Measurements from ENCODE around the gene AMBN.

Gene AMBN

GRCh38 chr4:70603856-70604255 lies 11.8 kb downstream of the AMBN start:
- Histone ChIP-seq H3K36me3 (ENCODE audit: low read length) (no peaks in the 10 kb centered on the region), H2AFZ (ENCODE audit: low read depth, low read length, severe bottlenecking) (no peak overlapping the region), H3K27me3 (ENCODE audit: low read length) (no peaks in the 10 kb centered on the region), H3K9ac (ENCODE audit: low read length) (no peak overlapping the region), H3F3A (ENCODE audit: insufficient read depth) (no peaks in the 10 kb centered on the region), H3K79me2 (ENCODE audit: insufficient read depth, low read length) (no peaks in the 10 kb centered on the region), H3K27ac (ENCODE audit: low read depth, low read length) (no peak overlapping the region), H3K4me3 (ENCODE audit: insufficient read depth, low read length, poor library complexity, severe bottlenecking) (no peak overlapping the region), H4K20me1 (ENCODE audit: low read depth, low read length) (no peaks in the 10 kb centered on the region), H3K9me3 (ENCODE audit: insufficient read depth, low read length) (no peaks in the 10 kb centered on the region), H3K9me2 (replicated peaks; ENCODE audit: insufficient read depth, low read length) (no peaks in the 10 kb centered on the region), H3K4me2 (ENCODE audit: low read depth, low read length, poor library complexity, severe bottlenecking) (no peak overlapping the region)
- TF ChIP-seq EZH2phosphoT487 (conservative IDR thresholded peaks at IDR 0.05; ENCODE audit: low read length): no peak
- no peak for TF ChIP-seq CTCF (IDR thresholded peaks at IDR 0.05; ENCODE audit: insufficient read depth, low read length, poor library complexity, severe bottlenecking)

GRCh38 chr4:70606459-70606858 lies 14.4 kb downstream of the AMBN start:
- Histone ChIP-seq H3K4me3 (ENCODE audit: insufficient read depth, low read length, poor library complexity, severe bottlenecking) (no peak overlapping the region), H2AFZ (ENCODE audit: low read depth, low read length, severe bottlenecking) (no peak overlapping the region), H3K9ac (ENCODE audit: low read length) (no peak overlapping the region), H3K9me3 (ENCODE audit: insufficient read depth, low read length) (no peaks in the 10 kb centered on the region), H3K27ac (ENCODE audit: low read depth, low read length) (no peak overlapping the region), H3K79me2 (ENCODE audit: insufficient read depth, low read length) (no peaks in the 10 kb centered on the region), H4K20me1 (ENCODE audit: low read depth, low read length) (no peaks in the 10 kb centered on the region), H3K4me2 (ENCODE audit: low read depth, low read length, poor library complexity, severe bottlenecking) (no peak overlapping the region), H3K27me3 (ENCODE audit: low read length) (no peaks in the 10 kb centered on the region), H3F3A (ENCODE audit: insufficient read depth) (no peaks in the 10 kb centered on the region), H3K36me3 (ENCODE audit: low read length) (no peaks in the 10 kb centered on the region), H3K9me2 (replicated peaks; ENCODE audit: insufficient read depth, low read length) (no peaks in the 10 kb centered on the region)
- TF ChIP-seq CTCF (IDR thresholded peaks at IDR 0.05; ENCODE audit: insufficient read depth, low read length, poor library complexity, severe bottlenecking): no peak
- no peak for TF ChIP-seq EZH2phosphoT487 (conservative IDR thresholded peaks at IDR 0.05; ENCODE audit: low read length)

- H3F3A ChIP-seq (ENCODE audit: insufficient read depth): no peaks in the 10 kb centered on the region
- H3K4me2 ChIP-seq (ENCODE audit: low read depth, low read length, poor library complexity, severe bottlenecking): no peak overlapping the region
- no peaks in the 10 kb centered on the region for H3K36me3 ChIP-seq (ENCODE audit: low read length)
- H3K9ac ChIP-seq (ENCODE audit: low read length): no peak overlapping the region
- TF ChIP-seq EZH2phosphoT487 (conservative IDR thresholded peaks at IDR 0.05; ENCODE audit: low read length): no peak
- no peak for TF ChIP-seq CTCF (IDR thresholded peaks at IDR 0.05; ENCODE audit: insufficient read depth, low read length, poor library complexity, severe bottlenecking)
- no peaks in the 10 kb centered on the region for H3K9me3 ChIP-seq (ENCODE audit: insufficient read depth, low read length)
- no peak overlapping the region for H3K27ac ChIP-seq (ENCODE audit: low read depth, low read length)
- no peak overlapping the region for H3K4me3 ChIP-seq (ENCODE audit: insufficient read depth, low read length, poor library complexity, severe bottlenecking)
- H2AFZ ChIP-seq (ENCODE audit: low read depth, low read length, severe bottlenecking): no peak overlapping the region
- no peaks in the 10 kb centered on the region for H3K79me2 ChIP-seq (ENCODE audit: insufficient read depth, low read length)
- H4K20me1 ChIP-seq (ENCODE audit: low read depth, low read length): no peaks in the 10 kb centered on the region
- H3K27me3 ChIP-seq (ENCODE audit: low read length): no peaks in the 10 kb centered on the region
- no peaks in the 10 kb centered on the region for H3K9me2 ChIP-seq (replicated peaks; ENCODE audit: insufficient read depth, low read length)
Measured at GRCh38 chr4:70607334-70607853, 15.3 kb downstream of the AMBN start.
